Activated naive CD8-positive, alpha-beta T cell treated with anti-CD3 and anti-CD28 coated beads, Interleukin-2, amount 50 U/mL, for 16 hours (primary cell): ENCODE data around the gene TBL1X.
"Not testable (repeated sequence)": the region's sequence is repeated elsewhere in the genome, so short reads cannot be mapped to it uniquely, and the experiment has no call there.

Experiments used
- DNase-seq: peaks from one replicate; pipeline ENCODE4 v3.0.0-alpha.2; 2020; ENCODE audit warnings: low read depth, low spot score

Gene TBL1X

GRCh38 chrX:9464435-9465371 is at the start of gene TBL1X:
Gene TBL1X, plus strand, starts transcription at chrX:9465058. Its CDS starts 188,529 bp downstream, at chrX:9653587.
- DNase-seq = no peak

- no peak for DNase-seq
Observed at GRCh38 chrX:9416562-9417348, 48.1 kb upstream of the TBL1X start.

- DNase-seq = no peak
Observed at GRCh38 chrX:9418262-9418661, 46.6 kb upstream of the TBL1X start.

GRCh38 chrX:9420275-9421265 is 44.3 kb upstream of the TBL1X start:
- DNase-seq = no peak

- DNase-seq = no peak
Observed at GRCh38 chrX:9429767-9430166, 35.1 kb upstream of the TBL1X start.

GRCh38 chrX:9430346-9430921 is 34.4 kb upstream of the TBL1X start:
- DNase-seq = no peak

GRCh38 chrX:9431281-9431680 is 33.6 kb upstream of the TBL1X start:
- DNase-seq = no peak

DNA sequence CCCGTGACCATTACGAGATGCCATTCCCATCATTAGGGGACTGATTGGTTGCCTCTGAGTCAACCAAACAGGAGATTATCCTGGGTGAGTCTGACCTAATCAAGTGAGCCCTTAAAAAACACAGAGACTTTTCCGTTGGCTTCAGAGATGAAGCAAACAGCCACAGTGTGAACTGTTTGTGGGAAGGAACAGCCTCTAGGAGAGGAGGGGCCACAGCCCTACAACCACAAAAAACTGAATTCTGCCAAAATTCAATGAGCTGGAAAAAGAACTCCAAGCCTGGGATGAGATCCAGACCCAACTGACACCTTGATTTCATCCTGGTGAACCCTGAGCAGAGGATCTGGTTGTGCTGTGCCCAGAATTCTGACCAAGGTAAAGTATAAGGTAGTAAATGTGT is 31.3 kb upstream of the TBL1X start:
- no peak for DNase-seq

DNA sequence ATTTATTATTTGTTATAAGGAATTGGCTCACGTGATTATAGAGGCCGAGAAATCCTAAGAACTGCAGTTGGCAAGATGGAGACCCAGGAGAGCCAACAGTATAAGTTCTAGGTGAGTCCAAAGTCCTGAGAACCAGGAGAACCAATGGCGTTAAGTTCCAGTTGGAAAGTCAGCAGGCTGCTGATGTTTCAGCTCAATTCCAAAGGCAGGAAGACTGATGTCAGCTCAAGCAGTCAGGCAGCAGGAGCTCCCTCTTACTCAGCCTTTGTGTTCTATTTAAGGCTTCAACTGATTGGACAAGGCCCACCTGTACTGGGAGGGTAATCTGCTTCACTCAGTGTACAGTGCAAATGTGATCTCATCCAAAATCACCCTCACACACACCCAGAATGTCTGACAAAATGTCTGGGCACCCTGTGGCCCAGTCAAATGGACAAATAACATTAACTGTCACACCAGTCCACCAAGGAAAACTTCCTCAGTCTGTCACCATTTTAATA is 30.8 kb upstream of the TBL1X start:
- DNase-seq = no peak

DNA sequence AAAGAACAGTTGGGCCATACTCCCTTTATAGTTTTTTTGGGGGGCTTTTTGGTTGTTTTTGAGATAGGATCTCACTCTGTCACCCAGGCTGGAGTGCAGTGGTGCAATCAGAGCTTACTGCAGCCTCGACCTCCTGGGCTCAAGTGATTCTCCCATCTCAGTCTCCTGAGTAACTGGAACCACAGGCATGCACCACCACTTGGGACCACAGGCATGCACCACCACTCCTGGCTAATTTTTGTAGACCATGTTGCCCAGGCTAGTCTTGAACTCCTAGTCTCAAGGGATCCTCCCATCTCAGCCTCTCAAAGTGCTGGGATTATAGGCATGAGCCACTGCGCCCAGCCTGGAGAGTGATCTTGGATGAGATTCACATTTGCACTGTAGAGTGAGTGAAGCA is 29.8 kb upstream of the TBL1X start:
- not testable (repeated sequence) for DNase-seq

GRCh38 chrX:9436812-9437211 is 28.0 kb upstream of the TBL1X start:
- DNase-seq = no peak

- DNase-seq = no peak
Observed at GRCh38 chrX:9438933-9439494, 25.8 kb upstream of the TBL1X start.

- no peak for DNase-seq
Observed at GRCh38 chrX:9440116-9440844, 24.6 kb upstream of the TBL1X start.

DNA sequence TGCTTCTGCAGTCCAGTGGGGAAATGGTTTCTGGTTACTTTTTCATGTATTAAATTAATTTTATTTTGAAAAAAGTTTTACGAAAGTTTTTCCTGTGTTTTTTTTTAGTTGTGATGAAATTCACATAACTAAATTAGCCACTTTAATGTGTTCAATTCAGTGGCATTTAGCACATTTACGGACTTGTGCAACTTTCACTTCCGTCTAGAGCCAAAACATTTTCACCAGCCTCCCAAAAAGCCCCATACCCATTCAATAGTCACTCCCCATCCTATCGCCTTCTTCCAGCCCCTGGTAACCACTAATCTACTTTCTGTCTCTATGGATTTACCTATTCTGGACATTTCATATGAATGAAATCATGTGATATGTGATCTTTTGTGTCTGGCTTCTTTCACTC is 22.8 kb upstream of the TBL1X start:
- no peak for DNase-seq

GRCh38 chrX:9443327-9443726 is 21.5 kb upstream of the TBL1X start:
- no peak for DNase-seq

GRCh38 chrX:9447906-9448305 is 17.0 kb upstream of the TBL1X start:
- no peak for DNase-seq

GRCh38 chrX:9456250-9457074 is 8.4 kb upstream of the TBL1X start:
- DNase-seq = no peak

GRCh38 chrX:9458034-9458433 is 6.8 kb upstream of the TBL1X start:
- not testable (repeated sequence) for DNase-seq

- no peak for DNase-seq
Observed at GRCh38 chrX:9458516-9459078, 6.3 kb upstream of the TBL1X start.
